OCI-LY1 (cell line): Measurements from ENCODE around the gene MANSC1.

ENCODE experiments used
- EZH2 ChIP-seq: fragments of 200-600 bp; sonication (generic), shearing (Covaris generic); IDR thresholded peaks from 2 replicates; pipeline ENCODE4 v1.8.0; 2017; ENCODE audit warnings: borderline replicate concordance, mixed run types, mild to moderate bottlenecking, antibody characterized with exemption, low read length, moderate library complexity, mixed read lengths
- TF ChIP-seq, protein P1 (sequence below): fragments of 200-600 bp; sonication (generic), shearing (Covaris generic); IDR thresholded peaks from 2 replicates; pipeline ENCODE4 v1.5.1; 2017; ENCODE audit warnings: mild to moderate bottlenecking, antibody characterized with exemption, low read length, moderate library complexity, mixed read lengths

DNA sequence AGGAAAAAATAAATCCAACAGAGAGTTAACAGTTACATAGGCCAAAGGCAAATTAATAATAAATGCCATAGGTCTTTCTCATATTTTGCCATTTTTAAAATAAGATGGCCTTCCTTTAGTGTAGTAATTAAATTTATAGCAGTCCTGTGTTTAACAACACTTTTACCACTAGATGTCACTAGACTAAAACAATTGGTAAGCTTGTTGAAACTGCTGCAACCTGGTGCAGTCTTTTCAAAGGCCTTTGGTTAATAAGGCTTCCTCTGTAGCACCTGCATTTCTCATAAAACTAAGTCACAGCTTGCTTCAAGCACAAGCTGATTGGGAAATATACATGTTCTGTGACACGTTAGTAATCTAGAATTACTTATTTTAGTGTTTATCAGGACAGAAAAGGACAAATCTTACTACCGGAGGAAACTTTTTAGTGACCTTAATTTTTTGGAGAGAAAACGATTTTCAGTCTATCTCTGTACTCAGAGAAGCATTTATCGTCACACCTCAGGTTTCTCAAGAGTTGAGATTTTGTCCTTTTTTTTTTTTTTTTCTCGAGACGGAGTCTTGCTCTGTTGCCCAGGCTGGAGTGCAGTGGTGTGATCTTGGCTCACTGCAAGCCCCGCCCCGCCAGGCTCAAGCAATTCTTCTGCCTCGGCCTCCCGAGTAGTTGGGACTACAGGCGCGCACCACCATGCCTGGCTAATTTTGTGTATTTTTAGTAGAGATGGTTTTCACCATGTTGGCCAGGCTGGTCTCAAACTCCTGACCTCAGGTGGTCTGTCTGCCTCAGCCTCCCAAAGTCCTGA lies 26.8 kb upstream of the MANSC1 start:
- TF ChIP-seq, protein P1, sequence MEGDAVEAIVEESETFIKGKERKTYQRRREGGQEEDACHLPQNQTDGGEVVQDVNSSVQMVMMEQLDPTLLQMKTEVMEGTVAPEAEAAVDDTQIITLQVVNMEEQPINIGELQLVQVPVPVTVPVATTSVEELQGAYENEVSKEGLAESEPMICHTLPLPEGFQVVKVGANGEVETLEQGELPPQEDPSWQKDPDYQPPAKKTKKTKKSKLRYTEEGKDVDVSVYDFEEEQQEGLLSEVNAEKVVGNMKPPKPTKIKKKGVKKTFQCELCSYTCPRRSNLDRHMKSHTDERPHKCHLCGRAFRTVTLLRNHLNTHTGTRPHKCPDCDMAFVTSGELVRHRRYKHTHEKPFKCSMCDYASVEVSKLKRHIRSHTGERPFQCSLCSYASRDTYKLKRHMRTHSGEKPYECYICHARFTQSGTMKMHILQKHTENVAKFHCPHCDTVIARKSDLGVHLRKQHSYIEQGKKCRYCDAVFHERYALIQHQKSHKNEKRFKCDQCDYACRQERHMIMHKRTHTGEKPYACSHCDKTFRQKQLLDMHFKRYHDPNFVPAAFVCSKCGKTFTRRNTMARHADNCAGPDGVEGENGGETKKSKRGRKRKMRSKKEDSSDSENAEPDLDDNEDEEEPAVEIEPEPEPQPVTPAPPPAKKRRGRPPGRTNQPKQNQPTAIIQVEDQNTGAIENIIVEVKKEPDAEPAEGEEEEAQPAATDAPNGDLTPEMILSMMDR = peak; percentile 77
- TF ChIP-seq EZH2 = no peak
